ENCODE measurements around the gene CBR1. TPM values are rescaled to one million over a fixed set of nuclear protein-coding genes. Genes with fewer than 3 reads are reported as not detected.

Gene CBR1
- total RNA-seq, 1 experiment from 2014 or later = 27.8 TPM

GRCh38 chr21:36038701-36039497, 30.9 kb upstream of the CBR1 start:
- H3K27me3 ChIP-seq (ENCODE audit: control insufficient read depth, insufficient read depth, low read length) = no peaks in the 10 kb centered on the region
- no peaks in the 10 kb centered on the region for H3K9me3 ChIP-seq (ENCODE audit: control insufficient read depth, insufficient read depth, low read depth, low read length)
- no TSS peak for BruUV-seq (replicated peaks)
- ChIA-PET CTCF (no interaction called here), POLR2A (no interaction called here)
- ATAC-seq = no peak
- H3K27ac ChIP-seq (ENCODE audit: low read length) = no peak overlapping the region
- intact Hi-C loops (cut with micrococcal nuclease; ENCODE audit: unreplicated experiment) = no loop called here
- no peaks in the 10 kb centered on the region for H3K4me1 ChIP-seq (ENCODE audit: control insufficient read depth, insufficient read depth, low read length)
- in situ Hi-C loops (cut with HindIII; ENCODE audit: low pct_unique_long_range_greater_than_20kb, low sequenced_read_pairs) = no loop called here
- H3K4me3 ChIP-seq (ENCODE audit: low read depth in 2 of 2, low read length in 2 of 2) = no peak overlapping the region
- peaks cover 5% of the 10 kb centered on the region for H3K36me3 ChIP-seq (ENCODE audit: control insufficient read depth, insufficient read depth, low read length)
- no peak for DNase-seq (ENCODE audit: low read depth, low spot score)
- TF ChIP-seq CTCF (IDR thresholded peaks at IDR 0.05) (no peak), SIN3A (IDR thresholded peaks at IDR 0.05; ENCODE audit: borderline replicate concordance, insufficient read depth, low read depth, low read length) (no peak), TCF7L2 (IDR thresholded peaks at IDR 0.05; ENCODE audit: low read depth, low read length) (no peak)

- no peak for ATAC-seq
Measured at GRCh38 chr21:36039861-36040260, 30.0 kb upstream of the CBR1 start.

More at GRCh38 chr21:36039861-36040260, 30.0 kb upstream of the CBR1 start:
- BruUV-seq (replicated peaks) = no TSS peak
- Histone ChIP-seq H3K4me3 (ENCODE audit: low read depth in 2 of 2, low read length in 2 of 2) (no peak overlapping the region), H3K27ac (ENCODE audit: low read length) (no peak overlapping the region), H3K9me3 (ENCODE audit: control insufficient read depth, insufficient read depth, low read depth, low read length) (no peaks in the 10 kb centered on the region), H3K36me3 (ENCODE audit: control insufficient read depth, insufficient read depth, low read length) (peaks cover 5% of the 10 kb centered on the region), H3K4me1 (ENCODE audit: control insufficient read depth, insufficient read depth, low read length) (no peaks in the 10 kb centered on the region), H3K27me3 (ENCODE audit: control insufficient read depth, insufficient read depth, low read length) (no peaks in the 10 kb centered on the region)
- CTCF ChIA-PET = no interaction called here
- POLR2A ChIA-PET = no interaction called here
- intact Hi-C loops (cut with micrococcal nuclease; ENCODE audit: unreplicated experiment) (no loop called here), in situ Hi-C loops (cut with HindIII; ENCODE audit: low pct_unique_long_range_greater_than_20kb, low sequenced_read_pairs) (no loop called here)
- DNase-seq (ENCODE audit: low read depth, low spot score) = no peak
- TF ChIP-seq TCF7L2 (IDR thresholded peaks at IDR 0.05; ENCODE audit: low read depth, low read length) = no peak
- TF ChIP-seq POLR2AphosphoS5 (IDR thresholded peaks at IDR 0.05; ENCODE audit: low read depth, low read length) = no peak
- no peak for TF ChIP-seq SIN3A (IDR thresholded peaks at IDR 0.05; ENCODE audit: borderline replicate concordance, insufficient read depth, low read depth, low read length)
- TF ChIP-seq CTCF (IDR thresholded peaks at IDR 0.05) = no peak
- no peak for TF ChIP-seq REST (IDR thresholded peaks at IDR 0.05; ENCODE audit: insufficient read depth in 1 of 2, low read depth in 2 of 2, low read length in 1 of 2)

All from Panc1 (cell line).